HG03175 (cell line): Measurements from ENCODE around the gene MAMDC2.

Experiments
- ATAC-seq: cut with Tn5 transposase; IDR thresholded peaks from one replicate; pipeline ENCODE4 v1.9.1; 2021; ENCODE audit warnings: mild to moderate bottlenecking, moderate library complexity; ENCODE audit not compliant: unreplicated experiment

The MAMDC2 gene

GRCh38 chr9:70257502-70257901 lies 213.9 kb downstream of the MAMDC2 start:
- ATAC-seq, result no peak

- ATAC-seq, result peak; percentile 42
Observed at GRCh38 chr9:70257991-70258691, 214.5 kb downstream of the MAMDC2 start.

GRCh38 chr9:70258692-70259511 lies 215.3 kb downstream of the MAMDC2 start, which contains the start of gene SMC5:
TSS of gene SMC5 (plus strand) at chr9:70258978. CDS start at chr9:70259079, 101 bp downstream.
- peak; percentile 84 for ATAC-seq

- ATAC-seq, result no peak
Observed at GRCh38 chr9:70259512-70259802, 215.8 kb downstream of the MAMDC2 start.

GRCh38 chr9:70260007-70260443 lies 216.4 kb downstream of the MAMDC2 start:
- ATAC-seq, result no peak

GRCh38 chr9:70260606-70261005 lies 217.0 kb downstream of the MAMDC2 start:
- ATAC-seq, result no peak

GRCh38 chr9:70261131-70261870 lies 217.7 kb downstream of the MAMDC2 start:
- no peak for ATAC-seq

- no peak for ATAC-seq
Observed at GRCh38 chr9:70262366-70262765, 218.7 kb downstream of the MAMDC2 start.

- ATAC-seq, result no peak
Observed at GRCh38 chr9:70262948-70263347, 219.3 kb downstream of the MAMDC2 start.

- ATAC-seq, result no peak
Observed at GRCh38 chr9:70263421-70263820, 219.8 kb downstream of the MAMDC2 start.
